ENCODE data around the gene RPS6KL1. TPM values are rescaled to one million over a fixed set of nuclear protein-coding genes. Genes with fewer than 3 reads are reported as not detected.

Gene RPS6KL1
- total RNA-seq, 1 experiment from 2014 or later: 9.8 TPM

GRCh38 chr14:74954947-74955228 lies 31.8 kb upstream of the RPS6KL1 start:
- intact Hi-C loops (cut with micrococcal nuclease; ENCODE audit: unreplicated experiment): loop anchor here (1.0 to 5.0 kb wide), 3 partner anchors 19 to 112 kb away; partner anchors contain the start of genes EIF2B2 and ZC2HC1C
- no peaks in the 10 kb centered on the region for H3K9me3 ChIP-seq
- no peak for TF ChIP-seq CTCF (IDR thresholded peaks at IDR 0.05; ENCODE audit: insufficient read depth in 1 of 2, low read depth in 1 of 2, low read length in 1 of 2, severe bottlenecking in 1 of 2, unreplicated experiment in 1 of 2)
- no peak for DNase-seq
- Mint-ChIP-seq H3K9me3 (ENCODE audit: unreplicated experiment) (no peaks in the 10 kb centered on the region), H3K4me3 (ENCODE audit: unreplicated experiment) (peak overlapping the region; percentile 43), H3K27ac (ENCODE audit: unreplicated experiment) (no peak overlapping the region), H3K36me3 (ENCODE audit: insufficient read depth, unreplicated experiment) (peaks cover 5% of the 10 kb centered on the region), H3K27me3 (ENCODE audit: insufficient read depth, unreplicated experiment) (no peaks in the 10 kb centered on the region), H3K4me1 (ENCODE audit: low read depth, unreplicated experiment) (peaks cover 13% of the 10 kb centered on the region)
- H3K4me1 ChIP-seq: peaks cover 45% of the 10 kb centered on the region
- peak overlapping the region; percentile 60 for H3K4me3 ChIP-seq (ENCODE audit: low read depth, low read length)
- ChIA-PET CTCF (interaction anchor here (0.6 to 1.0 kb wide), 3 partner anchors 9 to 16 kb away, joined by 3 to 4 read pairs (median 3); no protein-coding TSS in a partner anchor), POLR2A (interaction anchor here (0.6 to 1.0 kb wide), 6 partner anchors 19 to 118 kb away, joined by 3 to 6 read pairs (median 4); partner anchors contain the start of genes ACYP1, RPS6KL1 and ZC2HC1C)
- no peaks in the 10 kb centered on the region for H3K36me3 ChIP-seq (ENCODE audit: control insufficient read depth, insufficient read depth, low read length)
- H3K27me3 ChIP-seq (replicated peaks; ENCODE audit: control insufficient read depth, insufficient read depth, low read length): no peaks in the 10 kb centered on the region
- BruUV-seq (replicated peaks): no TSS peak

GRCh38 chr14:74954232-74954946 lies 31.3 kb upstream of the RPS6KL1 start:
- intact Hi-C loops (cut with micrococcal nuclease; ENCODE audit: unreplicated experiment): loop anchor here (5.0 kb wide), 1 partner anchor 113 kb away; the partner anchor contains the start of gene ZC2HC1C
- CTCF ChIA-PET: interaction anchor here (0.6 kb wide), 1 partner anchor 76 kb away, joined by 5 read pairs; no protein-coding TSS in a partner anchor
- BruUV-seq (replicated peaks): no TSS peak
- H3K36me3 Mint-ChIP-seq (ENCODE audit: insufficient read depth, unreplicated experiment): peaks cover 8% of the 10 kb centered on the region
- Histone ChIP-seq H3K27me3 (replicated peaks; ENCODE audit: control insufficient read depth, insufficient read depth, low read length) (no peaks in the 10 kb centered on the region), H3K9me3 (no peaks in the 10 kb centered on the region), H3K4me1 (peaks cover 50% of the 10 kb centered on the region), H3K4me3 (ENCODE audit: low read depth, low read length) (peak overlapping the region; percentile 60), H3K36me3 (ENCODE audit: control insufficient read depth, insufficient read depth, low read length) (no peaks in the 10 kb centered on the region)
- H3K4me3 Mint-ChIP-seq (ENCODE audit: unreplicated experiment): peak overlapping the region; percentile 43
- POLR2A ChIA-PET: no interaction called here
- H3K27ac Mint-ChIP-seq (ENCODE audit: unreplicated experiment): no peak overlapping the region
- peaks cover 17% of the 10 kb centered on the region for H3K4me1 Mint-ChIP-seq (ENCODE audit: low read depth, unreplicated experiment)
- no peaks in the 10 kb centered on the region for H3K9me3 Mint-ChIP-seq (ENCODE audit: unreplicated experiment)
- no peaks in the 10 kb centered on the region for H3K27me3 Mint-ChIP-seq (ENCODE audit: insufficient read depth, unreplicated experiment)
- TF ChIP-seq CTCF (IDR thresholded peaks at IDR 0.05; ENCODE audit: insufficient read depth in 1 of 2, low read depth in 1 of 2, low read length in 1 of 2, severe bottlenecking in 1 of 2, unreplicated experiment in 1 of 2): no peak
- no peak for DNase-seq

GRCh38 chr14:74953686-74954085 lies 30.6 kb upstream of the RPS6KL1 start:
- CTCF ChIA-PET: interaction anchor here (0.6 kb wide), 1 partner anchor 75 kb away, joined by 5 read pairs; no protein-coding TSS in a partner anchor
- H3K27me3 Mint-ChIP-seq (ENCODE audit: insufficient read depth, unreplicated experiment): no peaks in the 10 kb centered on the region
- peaks cover 8% of the 10 kb centered on the region for H3K36me3 Mint-ChIP-seq (ENCODE audit: insufficient read depth, unreplicated experiment)
- no peaks in the 10 kb centered on the region for H3K27me3 ChIP-seq (replicated peaks; ENCODE audit: control insufficient read depth, insufficient read depth, low read length)
- BruUV-seq (replicated peaks): no TSS peak
- no peaks in the 10 kb centered on the region for H3K9me3 ChIP-seq
- peaks cover 17% of the 10 kb centered on the region for H3K4me1 Mint-ChIP-seq (ENCODE audit: low read depth, unreplicated experiment)
- POLR2A ChIA-PET: no interaction called here
- no peak for TF ChIP-seq CTCF (IDR thresholded peaks at IDR 0.05; ENCODE audit: insufficient read depth in 1 of 2, low read depth in 1 of 2, low read length in 1 of 2, severe bottlenecking in 1 of 2, unreplicated experiment in 1 of 2)
- no peak overlapping the region for H3K4me3 ChIP-seq (ENCODE audit: low read depth, low read length)
- H3K9me3 Mint-ChIP-seq (ENCODE audit: unreplicated experiment): no peaks in the 10 kb centered on the region
- H3K27ac Mint-ChIP-seq (ENCODE audit: unreplicated experiment): no peak overlapping the region
- no peaks in the 10 kb centered on the region for H3K36me3 ChIP-seq (ENCODE audit: control insufficient read depth, insufficient read depth, low read length)
- peaks cover 51% of the 10 kb centered on the region for H3K4me1 ChIP-seq
- intact Hi-C loops (cut with micrococcal nuclease; ENCODE audit: unreplicated experiment): loop anchor here (5.0 kb wide), 1 partner anchor 114 kb away; the partner anchor contains the start of gene ZC2HC1C
- no peak for DNase-seq
- H3K4me3 Mint-ChIP-seq (ENCODE audit: unreplicated experiment): no peak overlapping the region
